Heart left ventricle (tissue), 16 donors: ENCODE results near the gene PRPF6. TPM values are rescaled to one million over a fixed set of nuclear protein-coding genes. Genes with fewer than 3 reads are reported as not detected.
A peak's percentile ranks its signal among the peaks of the same experiment; 100 is the strongest.

Experiments used
- ATAC-seq, 4 donors: fragments of 200-7000 bp; cut with Tn5 transposase; one replicate each; pipeline ENCODE4 v1.9.1; 2020 to 2022; ENCODE audit warnings: moderate library complexity in 4 of 4, mild to moderate bottlenecking in 3 of 4, moderate number of reproducible peaks in 1 of 4
- DNase-seq, 5 donors: peaks; one replicate each; pipeline ENCODE4 v3.0.0-alpha.2; 2020
- H3K27ac ChIP-seq, 12 donors: fragments of 200-600 bp; sonication (generic) in 4 of 12; one replicate each; pipeline versions ENCODE4 v1.5.0 to v1.8.0; 2016 to 2022; ENCODE audit warnings: mild to moderate bottlenecking in 2 of 12
- H3K27me3 ChIP-seq, 9 donors: fragments of 200-600 bp; sonication (generic) in 2 of 9; one replicate each; pipeline versions ENCODE4 v1.5.1 to v1.8.0; 2016 to 2022; ENCODE audit warnings: mild to moderate bottlenecking in 3 of 9
- H3K36me3 ChIP-seq, 9 donors: fragments of 200-600 bp; sonication (generic) in 2 of 9; one replicate each; pipeline versions ENCODE4 v1.5.0 to v1.8.0; 2018 to 2022; ENCODE audit warnings: mild to moderate bottlenecking in 2 of 9
- H3K4me1 ChIP-seq, 12 donors: fragments of 200-600 bp; sonication (generic) in 4 of 12; one replicate each; pipeline versions ENCODE4 v1.5.0 to v1.8.0; 2016 to 2022; ENCODE audit warnings: mild to moderate bottlenecking in 3 of 12
- H3K4me3 ChIP-seq, 12 donors: fragments of 200-600 bp; sonication (generic) in 4 of 12; one replicate each; pipeline versions ENCODE4 v1.5.0 to v1.8.0; 2017 to 2022; ENCODE audit warnings: mild to moderate bottlenecking in 9 of 12, moderate library complexity in 4 of 12
- H3K9me3 ChIP-seq, 12 donors: fragments of 200-600 bp; sonication (generic) in 4 of 12; one replicate each; pipeline versions ENCODE4 v1.5.0 to v1.8.0; 2016 to 2022; ENCODE audit warnings: mild to moderate bottlenecking in 1 of 12
- POLR2A ChIP-seq, 2 donors: fragments of 450-650 bp; IDR thresholded peaks; one replicate each; pipeline ENCODE4 v1.6.1; 2017; ENCODE audit warnings: antibody characterized with exemption in 2 of 2, mild to moderate bottlenecking in 2 of 2, moderate library complexity in 2 of 2
- WGBS, 4 donors: extraction: QIAGEN DNeasy Blood & Tissue Kit in 2 of 4; methylation state at CpG; one replicate each; pipeline versions ENCODE4 v1.1.5 to v1.1.7; 2013 to 2018; 5-methylcytosine and 5-hydroxymethylcytosine counted together
- intact Hi-C, 10 donors: fragments of 100-400 bp; cut with DNase I; formaldehyde crosslinking; loops; one replicate each; pipeline versions ENCODE4 v1.11.1 to v1.14.2; 2022
- polyA plus RNA-seq, 2 donors: library from polyadenylated mRNA; stranded (reverse); fragments of 200-250 nt; gene quantifications; one replicate each; pipeline ENCODE4 v1.2.3, GENCODE V29; 2013
- total RNA-seq, 9 donors: library from RNA; depleted of rRNA in 2 of 9; stranded (reverse); fragments of >200 nt in 2 of 9; fragmentation: NEBNext Ultra II Directional in 3 of 9; extraction: Animal tissue kit (Norgen Biotek cat#: 25700) in 3 of 9; gene quantifications; one replicate each; pipeline versions ENCODE4 v1.1.0 to v1.2.4, GENCODE V29; 2016 to 2023
- TF ChIP-seq, protein P1 (sequence below), 12 donors: fragments of 200-600 bp; sonication (generic) in 4 of 12; IDR thresholded peaks; one replicate each; pipeline versions ENCODE4 v1.5.0 to v1.8.0; 2018 to 2022; ENCODE audit warnings: antibody characterized with exemption in 12 of 12, mild to moderate bottlenecking in 5 of 12
- donor health status: ischemic (EF 13 %, LVEDD 7.1; RV severe dilation, severe dysfunction).
- donor health status: healthy with polysubstance abuse.
- donor health status: DM: no; HTN: yes; CAD: no.
- donor health status: DM: no; HTN: no; CAD: no.
- donor health status: ischemic (EF 25% LVEDD 6.9; RV normal size, moderate dysfunction).
- donor health status: ischemic (EF 25% LVEDD 5.7; RV mildly dilated, moderate dysfunction).
- donor health status: healthy.
- donor health status: DM: yes; HTN: yes; CAD: no.
- donor health status: ischemic (EF 35%, LVEDD 5.7; RV mildly dilated, moderate dysfunction).
- donor health status: nonischemic (EF 11% LVEDD 7.7; RV severe dilation, severe dysfunction).
- donor health status: DM: yes; HTN: yes; CAD: no.
- donor health status: PGD.
- donor health status: ischemic (EF 29% LVEDD 5.4; RV normal size, mild dysfunction).
- donor health status: nonischemic (EF 23%, LVEDD 6.1; RV moderate dilation, normal function).

PRPF6 gene
- total and polyA plus RNA-seq, 11 donors, result 31.0 to 62.6 (median 47.6) TPM

DNA sequence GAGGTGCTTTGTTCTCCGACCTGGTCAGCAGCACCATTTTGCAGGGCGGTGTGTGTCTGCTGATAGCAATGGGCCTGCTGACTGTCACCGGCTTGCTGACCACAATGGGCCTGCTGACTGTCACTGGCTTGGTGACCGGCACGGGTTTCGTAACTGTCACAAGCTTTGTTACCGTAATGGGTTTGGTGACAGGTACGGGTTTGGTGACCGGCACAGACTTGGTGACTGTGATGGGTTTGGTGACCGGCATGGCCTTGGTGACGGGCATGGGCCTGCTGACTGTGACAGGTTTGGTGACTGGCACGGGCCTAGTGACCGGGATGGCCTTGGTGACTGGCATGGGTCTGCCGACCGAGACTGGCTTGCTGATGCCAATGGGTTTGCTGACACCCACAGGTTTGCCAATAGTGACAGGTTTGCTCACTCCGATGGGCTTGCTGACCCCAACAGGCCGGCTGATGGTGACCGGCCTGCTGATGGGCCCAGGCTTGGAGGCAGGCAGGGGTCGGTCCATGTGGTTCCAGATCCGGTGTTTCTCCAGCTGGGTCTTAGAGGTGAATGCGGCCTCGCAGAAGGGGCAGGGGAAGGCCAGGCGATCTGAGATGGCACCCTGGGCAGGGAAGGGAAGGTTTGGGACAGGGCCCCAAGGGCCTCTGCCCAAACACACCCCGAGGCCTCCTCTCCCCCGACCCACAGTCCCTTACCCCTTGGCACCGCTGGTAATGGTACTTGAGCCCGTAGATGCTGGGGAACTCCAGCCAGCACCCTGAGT, 14.6 kb upstream of the PRPF6 start:
- H3K4me3 ChIP-seq, result no peak overlapping the region
- peaks cover 0 to 22% (median 16%) of the 10 kb centered on the region in 12 donors for H3K4me1 ChIP-seq
- no peaks in the 10 kb centered on the region for H3K9me3 ChIP-seq
- no peak overlapping the region for H3K27ac ChIP-seq
- intact Hi-C loops, result no loop called here
- no peaks in the 10 kb centered on the region for H3K27me3 ChIP-seq
- H3K36me3 ChIP-seq, result peaks cover 0 to 48% (median 28%) of the 10 kb centered on the region in 9 donors
- ATAC-seq (no peak), DNase-seq (peak in 3 of 5 donors; percentile 18 to 38 (median 22))
- 90 to 96% (median 95%) methylated on average over 13 to 27 of the region's 27 CpGs for WGBS, 4 donors
- TF ChIP-seq POLR2A (IDR thresholded peaks at IDR 0.05), result no peak
- TF ChIP-seq, protein P1, sequence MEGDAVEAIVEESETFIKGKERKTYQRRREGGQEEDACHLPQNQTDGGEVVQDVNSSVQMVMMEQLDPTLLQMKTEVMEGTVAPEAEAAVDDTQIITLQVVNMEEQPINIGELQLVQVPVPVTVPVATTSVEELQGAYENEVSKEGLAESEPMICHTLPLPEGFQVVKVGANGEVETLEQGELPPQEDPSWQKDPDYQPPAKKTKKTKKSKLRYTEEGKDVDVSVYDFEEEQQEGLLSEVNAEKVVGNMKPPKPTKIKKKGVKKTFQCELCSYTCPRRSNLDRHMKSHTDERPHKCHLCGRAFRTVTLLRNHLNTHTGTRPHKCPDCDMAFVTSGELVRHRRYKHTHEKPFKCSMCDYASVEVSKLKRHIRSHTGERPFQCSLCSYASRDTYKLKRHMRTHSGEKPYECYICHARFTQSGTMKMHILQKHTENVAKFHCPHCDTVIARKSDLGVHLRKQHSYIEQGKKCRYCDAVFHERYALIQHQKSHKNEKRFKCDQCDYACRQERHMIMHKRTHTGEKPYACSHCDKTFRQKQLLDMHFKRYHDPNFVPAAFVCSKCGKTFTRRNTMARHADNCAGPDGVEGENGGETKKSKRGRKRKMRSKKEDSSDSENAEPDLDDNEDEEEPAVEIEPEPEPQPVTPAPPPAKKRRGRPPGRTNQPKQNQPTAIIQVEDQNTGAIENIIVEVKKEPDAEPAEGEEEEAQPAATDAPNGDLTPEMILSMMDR (IDR thresholded peaks at IDR 0.05), result no peak

DNA sequence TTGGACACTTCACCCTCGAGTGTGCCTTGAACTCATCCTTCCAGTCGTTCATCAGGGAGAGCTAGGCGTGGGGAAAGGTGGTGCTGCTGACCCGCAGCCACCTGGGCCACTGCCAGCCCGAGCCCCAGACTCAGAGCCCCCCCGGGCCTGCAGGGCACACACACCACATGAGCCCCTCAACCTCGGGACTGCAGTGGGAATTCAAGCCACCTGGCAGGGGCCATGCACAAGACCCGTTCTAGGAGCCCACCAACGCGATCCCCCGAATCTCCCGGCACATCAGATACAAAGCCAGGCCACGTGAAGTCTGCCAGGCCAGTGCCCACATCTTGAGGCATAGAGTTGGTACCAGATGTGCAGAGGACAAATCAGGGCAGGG, 14.0 kb upstream of the PRPF6 start:
- no peak overlapping the region for H3K27ac ChIP-seq
- H3K4me1 ChIP-seq, result peaks cover 0 to 26% (median 19%) of the 10 kb centered on the region in 12 donors
- DNase-seq, result peak in 3 of 5 donors; percentile 26 to 51 (median 30)
- H3K9me3 ChIP-seq, result no peaks in the 10 kb centered on the region
- intact Hi-C loops, result no loop called here
- H3K4me3 ChIP-seq, result no peak overlapping the region
- no peaks in the 10 kb centered on the region for H3K27me3 ChIP-seq
- 89 to 96% (median 93%) methylated on average over 11 to 13 of the region's 13 CpGs for WGBS, 4 donors
- peaks cover 0 to 43% (median 27%) of the 10 kb centered on the region in 9 donors for H3K36me3 ChIP-seq
- TF ChIP-seq POLR2A (IDR thresholded peaks at IDR 0.05), result no peak
- TF ChIP-seq, protein P1 (IDR thresholded peaks at IDR 0.05), result no peak
- no peak for ATAC-seq

DNA sequence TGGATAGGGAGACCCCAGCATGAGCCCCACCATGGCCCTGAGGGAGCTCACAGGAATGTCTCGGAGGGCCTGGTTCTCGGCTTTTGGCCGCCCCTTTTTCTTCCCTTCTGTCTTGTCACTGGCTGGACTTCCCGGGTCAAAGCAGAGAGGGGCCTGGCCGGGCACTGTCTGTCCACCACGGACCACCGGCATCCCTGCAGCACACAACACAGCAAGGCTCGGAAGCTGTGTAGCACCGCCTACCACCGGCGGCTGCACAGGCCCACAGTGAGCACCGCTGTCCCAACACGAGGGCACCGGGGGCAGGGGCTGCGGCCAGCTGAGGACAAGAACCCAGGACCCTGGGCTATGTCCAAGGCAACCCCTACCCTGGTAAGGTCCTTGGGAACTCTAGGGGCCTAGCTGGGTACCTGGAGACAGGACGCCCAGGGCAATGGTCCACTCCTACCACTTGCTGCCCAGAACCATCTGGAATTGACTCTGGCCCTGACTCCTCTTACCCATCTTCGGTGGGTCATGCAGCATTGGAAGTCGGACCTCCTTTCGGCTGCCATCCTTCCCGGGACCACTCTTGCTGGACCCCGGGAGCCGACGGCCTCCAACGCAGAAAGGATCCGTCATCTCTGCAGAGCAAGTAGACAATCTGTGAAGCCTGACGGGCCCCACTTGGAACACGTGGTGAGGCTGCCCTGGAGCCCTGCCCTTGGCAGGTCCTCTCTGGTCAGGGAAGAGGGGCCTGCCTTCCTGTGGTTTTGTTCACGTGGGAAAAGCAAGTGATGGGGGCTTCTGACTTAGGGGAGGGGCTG, 13.4 kb upstream of the PRPF6 start:
- Histone ChIP-seq H3K36me3 (peaks cover 0 to 37% (median 22%) of the 10 kb centered on the region in 9 donors), H3K27me3 (no peaks in the 10 kb centered on the region), H3K4me1 (peaks cover 0 to 29% (median 21%) of the 10 kb centered on the region in 12 donors), H3K4me3 (no peak overlapping the region), H3K9me3 (no peaks in the 10 kb centered on the region), H3K27ac (peak overlapping the region in 1 of 12 donors; percentile 86)
- no peak for ATAC-seq
- WGBS, 4 donors, result 77 to 97% (median 88%) methylated on average over 19 to 28 of the region's 28 CpGs
- intact Hi-C loops, result no loop called here
- TF ChIP-seq, protein P1 (IDR thresholded peaks at IDR 0.05), result no peak
- no peak for TF ChIP-seq POLR2A (IDR thresholded peaks at IDR 0.05)
- peak; percentile 16 to 42 (median 23) for DNase-seq
